Activated T-cell treated with anti-CD3 and anti-CD28 coated beads for 24 hours (primary cell): ENCODE data around the gene PTBP1.
A peak's percentile ranks its signal among the peaks of the same experiment; 100 is the strongest.

Experiments
- DNase-seq: peaks from one replicate; pipeline ENCODE4 v3.0.0-alpha.2; 2020; ENCODE audit warnings: low read depth

PTBP1 gene

DNA sequence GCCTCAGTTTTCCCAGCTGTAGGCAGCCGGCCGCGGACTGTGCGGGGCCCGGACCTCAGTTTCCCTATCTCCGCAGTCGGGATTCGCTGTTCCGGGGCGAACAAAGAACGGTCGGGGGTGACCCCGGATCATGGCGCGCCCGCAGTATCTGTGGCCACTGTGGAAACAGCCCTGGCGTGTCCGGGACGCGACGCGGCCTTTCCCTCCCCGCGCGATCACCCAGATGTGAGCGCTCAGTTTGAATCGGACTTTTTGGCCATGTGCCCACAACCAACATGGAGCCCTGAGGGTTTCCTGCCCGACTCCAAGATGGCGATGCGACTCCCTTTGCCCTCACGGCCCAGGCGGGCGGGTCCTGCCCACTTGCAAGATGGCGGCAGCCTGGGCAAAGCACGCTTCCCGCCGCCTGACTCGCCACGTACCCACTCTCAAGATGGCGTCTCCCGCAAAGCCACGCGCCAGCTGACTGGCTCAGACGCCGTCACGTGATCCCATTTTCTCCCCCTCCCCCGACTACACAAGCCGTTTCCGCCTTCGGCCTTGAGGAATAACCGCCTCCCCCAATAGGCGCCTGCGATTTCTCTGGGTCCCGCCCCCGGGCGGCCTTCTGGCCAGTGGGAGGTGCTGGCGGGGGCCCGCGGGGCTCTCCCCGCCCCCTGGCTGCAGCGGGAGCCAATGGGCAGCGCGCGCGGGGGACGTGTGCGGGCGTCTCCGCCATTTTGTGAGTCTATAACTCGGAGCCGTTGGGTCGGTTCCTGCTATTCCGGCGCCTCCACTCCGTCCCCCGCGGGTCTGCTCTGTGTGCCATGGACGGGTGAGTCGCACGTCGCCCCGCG lies at the start of gene PTBP1:
Gene PTBP1 (plus strand): TSS at position 761 of the 836 bp plus-strand sequence. CDS start 46 bp downstream, at position 807.
- peak; percentile 99 for DNase-seq

DNA sequence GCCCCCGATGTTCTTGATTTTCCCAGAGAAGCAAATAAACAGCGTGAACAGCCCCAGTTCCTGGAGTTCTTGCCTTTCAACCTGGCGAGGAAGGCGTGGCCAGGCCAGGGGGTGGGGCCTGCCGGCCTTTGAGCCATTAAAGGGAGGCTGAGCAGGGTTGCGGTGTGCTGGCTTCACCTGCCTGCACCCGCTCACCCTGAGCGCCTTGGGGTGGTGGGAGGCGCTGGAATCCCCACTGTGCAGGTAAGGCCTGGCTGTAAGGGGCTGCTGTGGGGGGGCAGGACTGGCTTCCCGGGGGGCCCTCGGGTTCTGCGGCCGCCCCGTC lies 49.0 kb upstream of the PTBP1 start:
- DNase-seq = no peak

DNA sequence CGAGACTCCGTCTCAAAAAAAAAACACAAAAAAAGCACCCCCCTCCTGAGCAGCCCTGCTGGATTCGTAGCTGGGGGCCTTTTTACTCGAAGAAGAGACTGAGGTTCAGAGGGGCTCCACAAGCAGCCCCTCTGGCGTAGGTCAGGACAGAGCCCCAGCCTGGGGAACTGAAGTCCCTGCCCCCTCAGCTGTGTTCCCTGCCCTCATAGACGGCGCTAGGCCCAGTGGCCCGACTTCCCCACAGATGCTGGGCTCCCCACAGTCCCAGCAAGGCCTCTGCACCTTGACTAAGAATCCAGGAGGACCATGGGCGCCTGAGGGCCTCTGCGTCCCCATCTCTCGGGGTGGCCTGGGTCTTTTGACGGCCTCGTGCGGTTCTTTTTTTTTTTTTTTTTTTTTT lies 47.4 kb upstream of the PTBP1 start:
- DNase-seq = no peak

DNA sequence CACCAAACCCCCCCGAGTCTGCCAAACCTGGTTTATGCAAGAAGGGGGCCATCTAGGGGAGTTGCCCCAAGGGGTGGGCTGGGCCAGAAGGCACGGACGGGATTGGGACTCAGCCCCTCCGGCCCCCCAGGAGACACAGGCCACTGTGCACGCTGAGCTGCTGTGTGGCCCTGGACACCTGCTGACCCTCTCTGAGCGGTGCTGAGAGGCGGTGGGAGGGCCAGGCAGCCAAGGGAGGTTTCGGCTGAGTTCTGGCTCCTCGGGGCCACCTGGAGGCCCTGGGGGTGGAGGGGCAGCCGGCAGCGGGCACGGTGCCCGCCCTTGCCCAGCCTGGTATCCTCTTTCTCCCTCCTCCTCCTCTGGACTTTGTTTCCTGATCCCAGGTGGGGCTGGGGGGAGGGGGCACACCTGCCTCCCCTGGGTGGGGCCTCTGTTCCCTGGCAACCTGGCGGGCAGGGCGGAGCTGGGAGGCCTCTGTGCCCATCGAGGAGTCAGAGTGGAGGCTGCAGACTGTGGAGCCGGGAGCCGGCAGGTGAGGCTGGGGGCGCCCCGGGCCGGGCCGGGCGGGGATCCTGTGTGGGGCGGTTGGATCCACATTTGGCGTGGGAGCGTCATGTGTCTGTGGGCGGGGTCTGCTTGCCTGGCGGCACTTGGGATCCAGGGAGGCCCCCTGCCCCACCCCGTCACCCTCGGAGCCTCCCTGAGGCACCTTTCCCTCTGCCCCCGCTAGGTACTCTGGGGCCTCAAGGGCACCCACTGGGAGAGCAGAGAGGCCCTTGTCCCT lies 46.4 kb upstream of the PTBP1 start, which contains the start of gene MISP:
Gene MISP (plus strand): TSS at position 473 of the 784 bp plus-strand sequence. CDS start 5,835 bp downstream, outside the sequence.
- no peak for DNase-seq

DNA sequence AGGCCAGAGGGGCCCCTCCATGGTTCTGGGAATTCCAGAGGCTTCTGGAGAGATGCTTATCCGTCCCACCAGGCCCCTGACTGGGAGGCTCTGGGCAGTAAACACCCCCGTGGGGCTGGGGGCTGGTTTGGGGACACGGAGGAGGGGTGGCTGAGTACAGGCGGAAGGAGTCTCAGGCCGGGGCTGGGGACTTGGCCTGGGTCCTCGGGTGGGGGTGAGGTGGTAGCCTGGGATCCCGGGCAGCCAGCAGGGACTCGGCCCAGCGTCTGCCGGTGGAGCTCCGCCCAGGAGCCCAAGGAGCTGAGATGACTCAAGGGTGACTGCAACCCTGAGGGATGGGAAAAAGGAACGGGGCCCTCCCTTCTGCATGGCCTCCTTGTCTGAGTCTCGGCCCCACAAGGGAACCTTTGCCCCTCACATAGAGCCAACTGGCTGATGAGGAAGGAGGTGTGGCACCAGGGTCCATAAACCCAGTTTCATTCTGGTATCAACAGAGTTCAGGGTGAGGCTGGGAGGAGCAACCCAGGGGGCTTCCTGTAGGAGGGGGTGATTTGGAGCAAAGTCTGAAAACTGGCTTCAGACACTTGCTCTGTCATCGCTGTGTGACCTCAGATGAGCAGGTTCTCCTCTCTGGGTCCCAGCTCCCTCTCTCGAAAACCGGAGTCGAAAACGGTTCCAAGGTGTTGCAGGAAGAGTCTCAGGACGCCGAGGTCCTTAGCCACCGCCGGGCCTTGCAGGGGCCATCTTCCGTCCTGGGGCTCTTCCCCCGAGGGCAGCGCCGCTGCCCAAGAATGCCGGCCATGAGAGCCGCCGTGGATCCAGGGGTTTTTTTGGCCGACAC lies 45.5 kb upstream of the PTBP1 start:
- DNase-seq = no peak

DNA sequence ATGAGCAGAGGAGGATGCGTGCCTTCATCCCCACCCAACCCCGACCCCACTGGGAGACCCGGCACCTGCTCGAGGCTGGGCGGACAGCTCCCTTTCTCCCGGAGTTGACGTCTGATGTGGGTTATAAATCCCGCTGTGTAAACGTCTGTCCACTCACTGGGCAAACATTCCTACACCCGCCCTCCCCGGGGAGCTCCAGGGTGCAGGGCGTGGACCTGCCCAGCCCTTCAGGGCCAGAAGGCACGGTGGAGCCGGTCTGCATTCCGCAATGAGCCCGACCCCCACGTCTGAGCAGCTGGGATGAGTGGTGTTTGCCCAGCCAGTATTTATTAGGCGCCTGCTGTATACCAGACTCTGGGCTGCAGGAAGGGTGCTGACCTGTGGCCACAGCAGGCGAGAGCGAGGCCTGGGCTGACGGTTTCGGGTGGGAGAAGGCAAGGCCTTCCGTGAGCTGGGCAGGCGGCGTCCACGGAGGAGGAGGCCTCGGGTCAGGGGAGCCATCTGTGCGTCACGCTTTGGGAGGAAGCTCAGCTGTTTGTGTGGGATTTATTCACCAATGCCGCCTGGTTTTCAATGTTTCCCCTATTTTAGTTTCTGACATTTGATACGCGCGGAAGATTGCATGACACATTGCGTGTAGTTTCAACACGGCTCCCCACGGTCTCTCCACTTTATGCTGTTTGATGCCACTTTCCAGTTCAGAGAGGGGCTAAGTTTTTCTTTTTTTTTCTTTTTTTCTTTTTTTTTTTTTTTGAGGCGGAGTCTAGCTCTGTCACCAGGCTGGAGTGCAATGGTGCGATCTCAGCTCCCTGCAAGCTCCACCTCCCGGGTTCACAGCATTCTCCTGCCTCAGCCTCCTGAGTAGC lies 44.4 kb upstream of the PTBP1 start:
- no peak for DNase-seq

DNA sequence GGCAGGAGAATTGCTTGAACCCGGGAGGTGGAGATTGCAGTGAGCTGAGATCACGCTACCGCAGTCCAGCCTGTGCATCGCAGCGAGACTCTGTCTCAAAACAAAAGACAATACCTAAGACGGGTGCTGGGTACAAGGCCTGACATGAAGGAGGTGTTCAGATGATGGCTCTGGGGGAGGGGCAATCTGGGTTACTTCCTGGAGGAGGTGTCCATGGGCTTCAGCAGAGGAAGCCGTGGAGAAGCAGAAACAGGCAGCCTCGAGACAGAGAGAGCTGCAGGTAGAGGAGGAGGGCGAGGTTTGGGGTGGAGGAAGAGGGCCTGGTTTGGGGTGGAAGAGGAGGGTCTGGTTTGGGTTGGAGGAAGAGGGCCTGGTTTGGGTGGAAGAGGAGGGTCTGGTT lies 42.7 kb upstream of the PTBP1 start:
- no peak for DNase-seq

DNA sequence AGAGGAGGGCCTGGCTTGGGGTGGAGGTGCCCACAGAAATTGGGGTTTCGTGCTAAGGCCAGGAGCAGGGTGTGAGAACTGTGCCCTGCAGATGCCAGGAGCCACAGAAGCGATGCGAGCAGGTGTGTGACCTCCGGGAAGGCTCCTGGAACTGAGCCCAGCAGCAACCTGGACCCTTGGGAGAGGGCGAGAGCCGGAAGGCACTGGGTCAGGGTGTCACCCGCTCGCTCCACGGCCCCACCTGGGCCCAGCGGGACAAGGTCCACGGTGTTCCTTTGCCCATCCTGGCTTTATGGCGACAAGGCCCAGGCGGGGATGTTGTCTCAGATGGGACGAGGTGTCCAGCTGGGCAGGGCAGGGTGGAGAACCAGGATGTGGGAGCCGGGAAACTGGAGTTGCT lies 42.2 kb upstream of the PTBP1 start:
- DNase-seq = no peak

DNA sequence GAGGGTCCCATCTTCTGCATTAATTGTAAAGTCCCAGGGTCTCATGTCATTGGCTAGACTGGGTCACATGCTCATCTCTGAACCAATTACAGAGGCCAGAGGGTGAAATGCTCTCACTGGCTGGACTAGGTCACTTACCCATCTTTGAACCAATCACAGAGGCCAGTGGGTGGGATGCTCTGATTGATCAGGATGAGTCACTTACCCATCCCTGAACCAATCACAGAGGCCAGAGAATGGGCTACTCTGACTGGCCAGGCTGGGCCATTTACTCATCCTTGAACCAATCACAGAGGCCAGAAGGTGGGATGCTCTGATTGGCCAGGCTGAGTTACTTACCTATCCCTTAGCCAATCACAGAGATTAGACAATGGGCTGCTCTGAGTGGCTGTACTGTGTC lies 41.0 kb upstream of the PTBP1 start:
- peak; percentile 11 for DNase-seq

DNA sequence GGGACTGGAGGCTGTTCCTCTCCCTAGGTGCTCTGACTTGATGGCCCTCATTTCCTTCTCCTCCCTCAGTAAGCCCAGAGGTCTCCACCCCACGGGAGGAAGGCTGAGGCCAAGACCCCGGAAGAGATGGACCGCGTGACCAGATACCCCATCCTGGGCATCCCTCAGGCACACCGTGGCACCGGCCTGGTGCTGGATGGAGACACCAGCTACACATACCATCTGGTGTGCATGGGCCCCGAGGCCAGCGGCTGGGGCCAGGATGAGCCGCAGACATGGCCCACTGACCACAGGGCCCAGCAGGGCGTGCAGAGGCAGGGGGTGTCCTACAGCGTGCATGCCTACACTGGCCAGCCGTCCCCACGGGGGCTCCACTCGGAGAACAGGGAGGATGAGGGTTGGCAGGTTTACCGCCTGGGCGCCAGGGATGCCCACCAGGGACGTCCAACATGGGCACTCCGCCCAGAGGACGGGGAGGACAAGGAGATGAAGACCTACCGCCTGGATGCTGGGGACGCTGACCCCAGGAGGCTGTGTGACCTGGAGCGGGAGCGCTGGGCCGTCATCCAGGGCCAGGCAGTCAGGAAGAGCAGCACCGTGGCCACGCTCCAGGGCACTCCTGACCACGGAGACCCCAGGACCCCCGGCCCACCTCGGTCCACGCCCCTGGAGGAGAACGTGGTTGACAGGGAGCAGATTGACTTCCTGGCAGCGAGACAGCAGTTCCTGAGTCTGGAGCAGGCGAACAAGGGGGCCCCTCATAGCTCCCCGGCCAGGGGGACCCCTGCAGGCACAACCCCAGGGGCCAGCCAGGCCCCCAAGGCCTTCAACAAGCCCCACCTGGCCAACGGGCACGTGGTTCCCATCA lies 40.2 kb upstream of the PTBP1 start:
- DNase-seq = no peak

DNA sequence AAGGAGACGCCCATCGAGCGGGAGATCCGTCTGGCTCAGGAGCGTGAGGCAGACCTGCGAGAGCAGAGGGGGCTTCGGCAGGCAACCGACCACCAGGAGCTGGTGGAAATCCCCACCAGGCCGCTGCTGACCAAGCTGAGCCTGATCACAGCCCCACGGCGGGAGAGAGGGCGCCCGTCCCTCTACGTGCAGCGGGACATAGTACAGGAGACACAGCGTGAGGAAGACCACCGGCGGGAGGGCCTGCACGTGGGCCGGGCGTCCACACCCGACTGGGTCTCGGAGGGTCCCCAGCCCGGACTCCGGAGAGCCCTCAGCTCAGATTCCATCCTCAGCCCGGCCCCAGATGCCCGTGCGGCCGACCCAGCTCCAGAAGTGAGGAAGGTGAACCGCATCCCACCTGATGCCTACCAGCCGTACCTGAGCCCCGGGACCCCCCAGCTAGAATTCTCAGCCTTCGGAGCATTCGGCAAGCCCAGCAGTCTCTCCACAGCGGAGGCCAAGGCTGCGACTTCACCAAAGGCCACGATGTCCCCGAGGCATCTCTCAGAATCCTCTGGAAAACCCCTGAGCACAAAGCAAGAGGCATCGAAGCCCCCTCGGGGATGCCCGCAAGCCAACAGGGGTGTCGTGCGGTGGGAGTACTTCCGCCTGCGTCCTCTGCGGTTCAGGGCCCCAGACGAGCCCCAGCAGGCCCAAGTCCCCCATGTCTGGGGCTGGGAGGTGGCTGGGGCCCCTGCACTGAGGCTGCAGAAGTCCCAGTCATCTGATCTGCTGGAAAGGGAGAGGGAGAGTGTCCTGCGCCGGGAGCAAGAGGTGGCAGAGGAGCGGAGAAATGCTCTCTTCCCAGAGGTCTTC lies 39.2 kb upstream of the PTBP1 start:
- DNase-seq = no peak

DNA sequence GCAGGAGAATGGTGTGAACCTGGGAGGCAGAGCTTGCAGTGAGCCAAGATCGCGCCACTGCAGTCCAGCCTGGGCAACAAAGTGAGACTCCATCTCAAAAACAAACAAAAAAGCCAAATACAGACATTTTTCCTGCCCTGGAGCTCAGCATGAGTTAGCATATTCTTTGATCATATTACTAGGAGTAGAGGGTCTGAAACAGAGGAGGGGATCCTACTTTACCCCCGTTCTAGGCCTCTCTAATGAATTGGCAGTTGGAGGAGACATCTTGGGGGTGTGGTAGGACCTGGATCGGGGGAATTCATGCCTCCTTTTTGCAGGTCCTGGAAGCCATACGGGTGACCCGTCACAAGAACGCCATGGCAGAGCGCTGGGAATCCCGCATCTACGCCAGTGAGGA lies 34.1 kb upstream of the PTBP1 start:
- no peak for DNase-seq

DNA sequence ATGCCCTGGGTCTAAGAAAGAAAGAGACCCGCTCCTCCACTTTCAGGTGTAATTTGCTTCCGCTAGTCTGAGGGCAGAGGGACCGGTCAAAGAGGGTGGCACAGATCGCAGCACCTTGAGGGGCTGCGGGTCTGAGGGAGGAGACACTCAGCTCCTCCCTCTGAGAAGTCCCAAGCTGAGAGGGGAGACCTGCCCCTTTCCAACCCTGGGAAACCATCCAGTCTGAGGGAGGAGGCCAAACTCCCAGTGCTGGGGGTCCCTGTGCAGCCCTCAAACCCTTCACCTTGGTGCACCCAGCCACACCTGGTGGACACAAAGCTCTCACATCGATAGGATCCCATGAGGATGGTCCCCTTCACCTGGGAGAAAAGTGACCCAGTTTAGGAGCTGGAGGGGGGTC lies 33.4 kb upstream of the PTBP1 start:
- DNase-seq = no peak

DNA sequence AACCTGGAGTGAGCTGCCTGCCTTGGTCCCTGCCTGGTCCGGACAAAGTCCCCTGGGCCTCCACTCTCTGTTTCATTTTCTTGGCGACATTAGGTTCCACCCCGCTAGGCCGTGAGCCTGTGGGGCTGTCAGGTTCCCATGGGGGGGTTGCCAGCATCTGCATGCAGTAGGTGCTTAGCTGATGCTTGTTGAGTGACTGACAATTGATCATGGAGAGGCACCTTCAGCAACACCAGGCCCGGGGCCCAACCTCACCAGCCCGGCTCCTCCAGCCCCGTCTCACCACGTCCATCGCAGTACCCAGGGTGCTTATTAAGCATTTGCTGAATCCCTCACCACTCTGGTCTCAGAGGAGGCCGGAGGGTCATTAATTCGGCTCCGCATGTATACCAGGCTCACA lies 33.0 kb upstream of the PTBP1 start:
- no peak for DNase-seq

DNA sequence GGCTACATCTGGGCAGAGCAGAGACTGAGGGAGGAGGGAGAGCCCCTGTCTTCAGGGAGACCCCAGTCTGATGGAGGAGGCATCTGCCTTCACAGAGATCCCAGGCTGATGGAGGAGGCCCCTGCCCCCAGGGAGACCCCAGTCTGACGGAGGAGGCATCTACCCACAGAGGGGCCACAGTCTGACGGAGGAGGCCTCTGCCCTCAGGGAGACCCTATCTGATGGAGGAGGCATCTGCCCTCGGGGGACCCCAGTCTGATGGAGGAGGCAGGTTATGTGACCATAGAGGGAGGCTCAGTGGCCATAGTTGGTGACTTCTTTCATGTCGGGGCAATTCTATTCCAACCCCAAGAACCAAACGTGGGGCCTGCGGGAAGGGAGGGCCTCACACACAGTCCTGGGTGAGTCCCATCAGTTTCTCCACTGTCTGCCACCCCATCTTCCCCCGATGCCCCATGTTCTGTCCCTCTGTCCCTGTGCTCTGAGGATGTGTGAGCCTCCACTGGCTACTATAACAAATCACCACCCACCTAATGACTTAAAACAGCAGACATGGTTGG lies 32.0 kb upstream of the PTBP1 start:
- no peak for DNase-seq

DNA sequence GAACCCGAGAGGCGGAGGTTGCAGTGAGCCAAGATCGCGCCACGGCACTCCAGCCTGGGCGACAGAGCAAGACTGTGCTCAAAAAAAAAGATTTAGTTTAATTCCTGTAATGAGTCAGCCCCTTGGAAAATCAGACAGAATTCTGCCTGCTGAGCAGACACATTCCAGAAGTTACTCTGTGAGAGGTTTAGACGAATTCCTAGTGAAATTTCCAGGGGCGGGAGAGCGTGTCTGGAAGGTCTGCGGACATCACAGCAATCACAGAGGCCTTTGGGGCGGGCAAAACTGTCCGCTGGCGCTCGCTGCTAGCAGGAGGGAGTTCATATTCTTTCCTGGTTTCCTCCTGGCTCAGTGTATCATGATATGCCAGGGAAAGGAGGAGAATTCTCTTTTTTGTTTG lies 28.8 kb upstream of the PTBP1 start:
- DNase-seq = no peak

DNA sequence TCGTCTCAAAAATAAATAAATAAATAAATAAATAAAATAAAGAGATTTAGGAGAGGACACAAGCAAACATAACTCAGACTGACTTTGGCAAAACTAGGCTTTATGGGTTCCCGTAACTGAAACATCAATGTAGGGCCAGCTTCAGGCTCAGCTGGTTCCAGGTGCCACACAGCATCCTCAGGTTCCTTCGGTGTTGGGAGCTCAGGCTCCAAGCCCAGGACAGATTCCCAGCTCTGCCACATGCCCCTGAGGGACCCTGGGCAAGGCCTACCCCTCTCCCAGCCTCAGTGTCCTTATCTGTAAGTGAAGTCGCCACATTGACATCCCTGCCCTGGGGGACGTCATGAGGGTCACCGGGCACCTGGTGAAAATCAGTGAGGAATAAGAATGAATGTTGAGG lies 27.6 kb upstream of the PTBP1 start:
- no peak for DNase-seq

DNA sequence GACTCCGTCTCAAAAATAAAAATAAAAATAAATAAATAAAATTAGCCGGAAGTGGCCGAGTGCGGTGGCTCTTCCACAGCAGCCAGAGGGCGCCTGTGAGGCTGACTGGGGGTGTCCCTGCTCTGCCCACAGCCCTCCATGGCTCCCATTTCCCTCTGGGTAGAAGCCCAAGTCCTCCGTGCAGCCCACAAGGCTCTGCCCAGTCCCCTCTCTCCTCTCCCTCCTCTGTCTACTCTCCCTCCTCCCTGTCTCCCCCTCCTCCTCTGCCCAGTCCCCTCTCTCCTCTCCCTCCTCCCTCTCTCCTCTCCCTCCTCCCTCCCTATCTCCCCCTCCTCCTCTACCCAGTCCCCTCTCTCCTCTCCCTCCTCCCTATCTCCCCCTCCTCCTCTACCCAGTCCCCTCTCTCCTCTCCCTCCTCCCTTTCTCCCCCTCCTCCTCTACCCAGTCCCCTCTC lies 25.9 kb upstream of the PTBP1 start:
- no peak for DNase-seq

DNA sequence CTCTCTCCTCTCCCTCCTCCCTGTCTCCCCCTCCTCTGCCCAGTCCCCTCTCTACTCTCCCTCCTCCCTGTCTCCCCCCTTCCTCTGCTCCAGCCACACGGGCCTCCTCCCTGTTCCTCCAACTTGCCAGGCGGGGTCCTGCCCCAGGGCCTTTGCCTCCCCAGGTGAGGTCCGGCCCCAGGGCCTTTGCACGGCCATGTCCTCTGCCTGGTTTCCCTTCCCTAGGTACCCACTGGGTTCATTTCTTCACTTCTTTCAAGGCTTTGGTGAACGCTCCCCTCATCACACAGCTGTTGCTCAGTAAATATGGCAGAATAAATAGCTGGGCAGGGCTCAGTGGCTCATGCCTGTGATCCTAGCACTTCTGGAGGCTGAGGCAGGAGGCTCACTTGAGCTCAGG lies 25.2 kb upstream of the PTBP1 start:
- DNase-seq = no peak
